Naive thymus-derived CD8-positive, alpha-beta T cell (primary cell): ENCODE results near the gene CIAO1. TPM values are rescaled to one million over a fixed set of nuclear protein-coding genes. Genes with fewer than 3 reads are reported as not detected.

ENCODE experiments used
- ATAC-seq, 2 donors: fragments of 150-1000 bp; cut with Tn5 transposase in 1 of 2; sonication (Bioruptor Pico), chemical (Tn5 transposase) in 1 of 2; 1 replicate in 1 of 2; 2 replicates in 1 of 2; pipeline ENCODE4 v1.10.0; 2021; ENCODE audit warnings: mild to moderate bottlenecking in 2 of 2, moderate library complexity in 2 of 2
- POLR2A ChIA-PET: fragments of 350-600 bp; sonication (Branson Sonifier 250); formaldehyde crosslinking; loops from one replicate; lab custom pipeline; 2021; ENCODE audit warnings: antibody characterized with exemption; lab: Charles Lee
- DNase-seq, 10 donors: peaks; one replicate each; pipeline versions ENCODE4 v3.0.0 to v3.0.0-alpha.2; 2020 to 2022
- H3K27ac Mint-ChIP-seq, 10 donors: one replicate each; pipeline ENCODE4 v1.8.0; 2020 to 2022; ENCODE audit warnings: mild to moderate bottlenecking in 10 of 10, mixed read lengths in 10 of 10, moderate library complexity in 4 of 10, inconsistent platforms in 1 of 10
- H3K27me3 Mint-ChIP-seq, 5 donors: one replicate each; pipeline ENCODE4 v1.8.0; 2021 to 2022; ENCODE audit warnings: mixed read lengths in 5 of 5
- H3K36me3 Mint-ChIP-seq, 3 donors: one replicate each; pipeline ENCODE4 v1.8.0; 2020 to 2022; ENCODE audit warnings: mixed read lengths in 3 of 3, mild to moderate bottlenecking in 2 of 3, inconsistent platforms in 1 of 3
- H3K4me1 Mint-ChIP-seq, 4 donors: one replicate each; pipeline ENCODE4 v1.8.0; 2021 to 2022; ENCODE audit warnings: mixed read lengths in 4 of 4
- H3K4me3 Mint-ChIP-seq, 10 donors: one replicate each; pipeline ENCODE4 v1.8.0; 2020 to 2022; ENCODE audit warnings: mild to moderate bottlenecking in 10 of 10, mixed read lengths in 10 of 10, moderate library complexity in 6 of 10, inconsistent platforms in 1 of 10
- H3K9me3 Mint-ChIP-seq, 9 donors: one replicate each; pipeline ENCODE4 v1.8.0; 2020 to 2022; ENCODE audit warnings: mixed read lengths in 9 of 9, mild to moderate bottlenecking in 3 of 9, inconsistent platforms in 1 of 9, moderate library complexity in 1 of 9
- polyA plus RNA-seq, 3 donors: library from polyadenylated mRNA; unstranded; fragments of 300-500 nt; fragmentation: Illumina TruSeq; gene quantifications; one replicate each; pipeline ENCODE4 v1.2.3, GENCODE V29; 2021
- total RNA-seq, 8 experiments: library from RNA in 2 of 8; stranded (reverse) in 2 of 8; gene quantifications; one replicate each; pipeline ENCODE4 v1.2.3 and lab custom pipeline; 2021 to 2026

The CIAO1 gene
- total and polyA plus RNA-seq, 5 experiments from 2014 or later, result 85.5 to 106 (median 88.6) TPM

DNA sequence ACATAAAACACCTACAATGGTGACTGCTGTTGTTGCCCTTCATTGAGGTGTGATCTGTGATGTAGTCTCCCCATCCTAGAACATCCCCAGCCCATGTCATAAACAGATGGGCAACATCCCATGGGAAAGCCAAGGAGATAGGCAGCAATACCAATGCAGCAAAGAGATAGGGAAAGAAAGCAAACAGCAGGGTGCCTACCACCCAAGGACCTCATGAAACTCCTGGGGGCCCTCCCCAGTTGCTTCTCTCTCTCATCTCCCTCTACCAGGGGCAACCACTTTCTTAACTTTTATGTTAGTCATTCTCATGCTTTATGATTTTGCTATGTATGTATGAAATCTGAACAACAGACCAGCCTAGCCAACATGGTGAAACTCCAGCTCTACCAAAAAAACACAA is 51.0 kb downstream of the CIAO1 start:
- POLR2A ChIA-PET, result interaction anchor here (0.9 to 1.8 kb wide), 3 partner anchors 8 to 12 kb away, joined by 3 to 7 read pairs (median 5); partner anchors contain the start of genes ITPRIPL1 and SNRNP200
- no peaks in the 10 kb centered on the region for H3K27me3 Mint-ChIP-seq
- ATAC-seq (no peak), DNase-seq (no peak)
- no peaks in the 10 kb centered on the region for H3K9me3 Mint-ChIP-seq
- no peaks in the 10 kb centered on the region for H3K36me3 Mint-ChIP-seq
- H3K27ac Mint-ChIP-seq, result peak overlapping the region in 6 of 10 donors; percentile 7 to 82 (median 73)
- peak overlapping the region in 1 of 10 donors; percentile 32 for H3K4me3 Mint-ChIP-seq
- peaks cover 16 to 50% (median 46%) of the 10 kb centered on the region in 4 donors for H3K4me1 Mint-ChIP-seq

DNA sequence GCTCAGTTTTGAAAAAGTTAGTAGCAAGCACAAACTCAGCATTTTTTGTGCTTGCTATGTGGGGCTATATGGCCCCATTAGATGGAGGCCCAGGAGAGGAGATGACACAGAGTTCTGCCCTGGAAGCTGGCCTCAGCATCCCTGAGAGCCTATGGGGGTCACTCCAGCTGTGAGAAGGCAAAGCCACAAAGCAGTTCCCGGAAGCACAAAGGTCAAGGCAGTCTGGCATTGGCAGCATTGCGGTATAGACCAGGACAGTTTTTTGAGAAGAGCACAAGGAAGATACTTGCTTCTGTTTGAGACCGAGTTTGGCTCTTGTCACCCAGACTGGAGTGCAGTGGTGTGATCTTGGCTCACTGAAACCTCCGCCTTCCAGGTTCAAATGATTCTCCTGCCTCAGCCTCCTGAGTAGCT is 51.6 kb downstream of the CIAO1 start:
- Mint-ChIP-seq H3K4me1 (peaks cover 16 to 52% (median 48%) of the 10 kb centered on the region in 4 donors), H3K36me3 (no peaks in the 10 kb centered on the region), H3K27me3 (no peaks in the 10 kb centered on the region), H3K9me3 (no peaks in the 10 kb centered on the region), H3K27ac (peak overlapping the region in 5 of 10 donors; percentile 35 to 79 (median 67)), H3K4me3 (peak overlapping the region in 2 of 10 donors; percentile 37 to 49)
- no peak for DNase-seq
- no peak for ATAC-seq
- POLR2A ChIA-PET, result interaction anchor here (1.4 kb wide), 1 partner anchor 12 kb away, joined by 5 read pairs; the partner anchor contains the start of gene SNRNP200

DNA sequence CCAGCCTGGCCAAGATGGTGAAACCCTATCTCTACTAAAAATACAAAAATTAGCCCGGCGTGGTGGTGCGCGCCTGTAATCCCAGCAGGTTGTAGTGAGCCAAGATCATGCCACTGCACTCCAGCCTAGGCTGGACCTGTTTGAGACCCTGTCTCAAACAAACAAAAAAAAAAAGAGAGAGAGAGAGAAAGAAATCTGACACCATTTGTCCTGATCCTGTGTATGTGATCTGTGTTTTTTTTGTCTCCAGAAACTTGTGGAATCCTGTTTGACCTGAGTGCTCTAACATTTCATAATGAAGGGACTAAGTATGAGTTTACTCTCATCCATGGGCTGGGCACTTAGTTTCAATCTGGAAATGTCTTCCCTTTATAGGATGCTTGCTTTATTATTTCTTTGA is 52.7 kb downstream of the CIAO1 start:
- POLR2A ChIA-PET, result interaction anchor here (0.7 kb wide), 2 partner anchors 13 to 174 kb away, joined by 3 read pairs; no protein-coding TSS in a partner anchor
- Mint-ChIP-seq H3K36me3 (no peaks in the 10 kb centered on the region), H3K27ac (peak overlapping the region in 3 of 10 donors; percentile 23 to 82 (median 67)), H3K27me3 (no peaks in the 10 kb centered on the region), H3K9me3 (no peaks in the 10 kb centered on the region), H3K4me1 (peaks cover 16 to 60% (median 54%) of the 10 kb centered on the region in 4 donors), H3K4me3 (peak overlapping the region in 3 of 10 donors; percentile 1 to 20 (median 4))
- no peak for DNase-seq
- ATAC-seq, result no peak

DNA sequence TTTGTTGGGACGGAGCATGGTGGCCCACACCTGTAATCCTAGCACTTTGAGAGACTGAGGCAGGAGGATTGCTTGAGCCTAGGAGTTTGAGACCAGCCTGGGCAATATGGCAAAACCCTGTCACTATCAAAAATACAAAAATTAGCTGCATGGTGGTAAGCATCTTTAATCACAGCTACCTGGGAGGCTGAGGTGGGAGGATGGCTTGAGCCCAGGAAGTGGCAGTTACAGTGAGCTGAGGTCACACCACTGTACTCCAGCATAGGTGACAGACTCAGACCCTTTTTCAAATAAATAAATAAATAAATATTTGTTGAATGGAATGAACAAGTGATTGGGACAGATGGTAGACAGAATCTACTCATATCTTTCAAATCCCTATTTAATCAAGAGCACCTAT is 53.4 kb downstream of the CIAO1 start:
- Mint-ChIP-seq H3K36me3 (no peaks in the 10 kb centered on the region), H3K4me1 (peaks cover 16 to 65% (median 56%) of the 10 kb centered on the region in 4 donors), H3K27me3 (no peaks in the 10 kb centered on the region), H3K27ac (peak overlapping the region in 1 of 10 donors; percentile 82), H3K9me3 (no peaks in the 10 kb centered on the region), H3K4me3 (peak overlapping the region in 2 of 10 donors; percentile 1 to 18)
- POLR2A ChIA-PET, result interaction anchor here (0.7 to 4.0 kb wide), 6 partner anchors 8 to 189 kb away, joined by 3 to 59 read pairs (median 6); partner anchors contain the start of genes NCAPH and SNRNP200
- ATAC-seq (no peak), DNase-seq (no peak)

DNA sequence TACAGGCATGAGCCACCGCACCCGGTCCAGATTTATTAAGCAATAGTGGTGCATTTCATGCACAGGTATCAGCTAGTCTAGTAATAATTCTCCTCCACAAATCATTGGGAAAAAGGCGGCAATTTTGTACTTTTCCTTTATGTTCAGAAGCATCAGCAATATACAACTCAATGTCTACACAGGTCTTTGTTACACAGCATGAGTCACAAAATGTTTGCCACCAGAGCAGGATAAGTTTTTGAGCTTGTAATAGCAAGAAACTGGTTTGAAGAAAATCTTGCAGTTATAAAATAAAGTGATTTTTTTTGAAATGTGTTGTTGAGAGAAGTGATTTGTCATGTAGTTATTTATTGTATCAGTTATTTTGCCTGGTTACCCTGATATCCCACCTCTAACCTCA is 54.3 kb downstream of the CIAO1 start:
- peak overlapping the region in 8 of 10 donors; percentile 11 to 87 (median 58) for H3K27ac Mint-ChIP-seq
- H3K27me3 Mint-ChIP-seq, result no peaks in the 10 kb centered on the region
- H3K4me1 Mint-ChIP-seq, result peaks cover 21 to 66% (median 60%) of the 10 kb centered on the region in 4 donors
- H3K36me3 Mint-ChIP-seq, result no peaks in the 10 kb centered on the region
- POLR2A ChIA-PET, result interaction anchor here (0.7 to 4.0 kb wide), 15 partner anchors 9 to 287 kb away, joined by 3 to 59 read pairs (median 5); partner anchors contain the start of genes ARID5A, NCAPH and SNRNP200
- ATAC-seq (no peak), DNase-seq (no peak)
- H3K9me3 Mint-ChIP-seq, result no peaks in the 10 kb centered on the region
- peak overlapping the region; percentile 75 to 94 (median 90) for H3K4me3 Mint-ChIP-seq

DNA sequence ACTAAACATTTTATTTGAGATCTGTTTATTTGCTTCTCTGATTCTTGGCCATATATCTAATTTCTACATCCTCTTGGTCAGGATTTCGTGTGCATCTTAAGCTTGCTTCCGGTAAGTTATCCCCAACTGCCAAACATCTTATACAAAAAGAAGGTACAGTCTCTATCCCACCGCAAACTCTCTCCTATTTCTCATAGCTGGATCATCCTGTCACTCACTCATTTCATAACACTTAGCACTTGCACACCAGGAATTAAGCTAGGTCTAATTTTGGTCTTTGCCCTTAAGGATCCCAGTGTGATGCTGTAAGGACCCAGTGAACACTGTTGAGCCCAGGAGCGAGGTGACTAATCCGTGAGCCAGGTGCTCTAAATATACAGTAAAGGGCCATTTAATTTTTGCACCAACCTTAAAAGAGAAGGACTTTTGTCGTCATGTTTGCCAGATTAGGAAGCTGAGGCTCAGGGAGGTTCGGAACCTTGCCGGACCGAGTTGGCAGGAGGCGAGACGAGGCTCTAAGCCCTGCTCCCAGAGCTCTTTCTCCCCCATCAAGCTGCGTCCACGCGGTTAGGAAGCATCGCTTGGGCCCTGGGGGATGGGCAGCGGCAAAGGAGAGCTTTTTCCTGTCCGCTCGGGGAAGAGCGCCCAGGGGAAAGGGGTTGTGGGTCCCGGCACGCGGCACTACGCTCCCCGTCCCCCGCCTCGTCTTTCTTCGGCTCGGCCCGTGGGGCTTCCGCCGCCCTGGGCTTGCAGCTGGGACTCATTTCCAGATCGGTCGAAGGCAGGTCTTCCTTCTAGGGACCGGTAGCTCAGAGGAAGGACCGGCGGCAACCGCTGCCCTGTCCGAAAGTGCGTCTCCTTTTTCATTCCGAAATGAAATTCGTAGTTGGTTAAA is 55.0 kb downstream of the CIAO1 start:
- peak overlapping the region; percentile 50 to 87 (median 74) for H3K27ac Mint-ChIP-seq
- no peaks in the 10 kb centered on the region for H3K9me3 Mint-ChIP-seq
- no peaks in the 10 kb centered on the region for H3K27me3 Mint-ChIP-seq
- H3K4me1 Mint-ChIP-seq, result peaks cover 25 to 66% (median 60%) of the 10 kb centered on the region in 4 donors
- POLR2A ChIA-PET, result interaction anchor here (0.5 to 4.0 kb wide), 19 partner anchors 9 to 1401 kb away, joined by 3 to 59 read pairs (median 4); partner anchors contain the start of genes ARID5A, NCAPH and SNRNP200
- peak overlapping the region; percentile 75 to 94 (median 90) for H3K4me3 Mint-ChIP-seq
- ATAC-seq, result peak; percentile 26 to 35
- DNase-seq, result peak in 1 of 10 donors; percentile 9
- H3K36me3 Mint-ChIP-seq, result no peaks in the 10 kb centered on the region

Other genes starting within 250 kb of the CIAO1 start
- gene GPAT2, start 231.3 kb upstream of the CIAO1 start, total RNA-seq, result 10 to 100 TPM in 1 of 2 experiments, 1 to 10 TPM in 1; 9.9 to 11.7 TPM
- 1 to 10 TPM; 1.1 to 8.8 (median 4.2) TPM for gene GPAT2, start 231.3 kb upstream of the CIAO1 start, polyA plus RNA-seq
- under 1 TPM in 1 of 2 experiments, not detected in 1; 0.22 TPM for gene ADRA2B, start 149.7 kb upstream of the CIAO1 start, total RNA-seq
- gene ADRA2B, start 149.7 kb upstream of the CIAO1 start, polyA plus RNA-seq, result not detected
- gene ASTL, start 127.7 kb upstream of the CIAO1 start, total RNA-seq, result 1 to 10 TPM; 5.3 to 6.8 TPM
- under 1 TPM in 2 of 3 donors, not detected in 1; 0.50 to 0.64 TPM for gene ASTL, start 127.7 kb upstream of the CIAO1 start, polyA plus RNA-seq
- gene DUSP2, start 120.8 kb upstream of the CIAO1 start, total RNA-seq, result 10 to 100 TPM; 31.5 to 36.5 TPM
- 100 to 1,000 TPM in 1 of 3 donors, 10 to 100 TPM in 2; 24.3 to 459 (median 60.7) TPM for gene DUSP2, start 120.8 kb upstream of the CIAO1 start, polyA plus RNA-seq
- 10 to 100 TPM; 87.5 to 99.3 TPM for gene STARD7, start 57.4 kb upstream of the CIAO1 start, total RNA-seq
- gene STARD7, start 57.4 kb upstream of the CIAO1 start, polyA plus RNA-seq, result 100 to 1,000 TPM; 114 to 143 (median 137) TPM
- 10 to 100 TPM; 32.2 to 39.5 TPM for gene TMEM127, start 228 bp upstream of the CIAO1 start, total RNA-seq
- gene TMEM127, start 228 bp upstream of the CIAO1 start, polyA plus RNA-seq, result 10 to 100 TPM; 22.1 to 35.7 (median 22.3) TPM
- 100 to 1,000 TPM; 237 to 246 TPM for gene SNRNP200, start 39.3 kb downstream of the CIAO1 start, total RNA-seq
- 100 to 1,000 TPM in 1 of 3 donors, 10 to 100 TPM in 2; 61.8 to 111 (median 90.3) TPM for gene SNRNP200, start 39.3 kb downstream of the CIAO1 start, polyA plus RNA-seq
- gene ITPRIPL1, start 59.1 kb downstream of the CIAO1 start, total RNA-seq, result 1 to 10 TPM; 1.4 to 1.8 TPM
- 1 to 10 TPM in 1 of 3 donors, under 1 TPM in 2; 0.47 to 8.6 (median 0.94) TPM for gene ITPRIPL1, start 59.1 kb downstream of the CIAO1 start, polyA plus RNA-seq
- gene NCAPH, start 69.5 kb downstream of the CIAO1 start, total RNA-seq, result under 1 TPM; 0.26 to 0.77 TPM
- gene NCAPH, start 69.5 kb downstream of the CIAO1 start, polyA plus RNA-seq, result under 1 TPM in 2 of 3 donors, not detected in 1; 0.52 to 0.86 TPM
- under 1 TPM in 1 of 2 experiments, not detected in 1; 0.39 TPM for gene NEURL3, start 239.1 kb downstream of the CIAO1 start, total RNA-seq
- gene NEURL3, start 239.1 kb downstream of the CIAO1 start, polyA plus RNA-seq, result under 1 TPM in 1 of 3 donors, not detected in 2; 0.16 TPM